ENCODE measurements around the gene DNAJC13.

The DNAJC13 gene

GRCh38 chr3:132530624-132531023, 113.3 kb downstream of the DNAJC13 start:
- Histone ChIP-seq H3K9me3 (ENCODE audit: low read length) (no peaks in the 10 kb centered on the region), H3K79me2 (ENCODE audit: insufficient read depth, low read length) (no peaks in the 10 kb centered on the region), H2AFZ (ENCODE audit: low read length) (no peak overlapping the region), H3K27ac (ENCODE audit: low read depth, low read length, poor library complexity, severe bottlenecking) (no peak overlapping the region), H3K27me3 (ENCODE audit: insufficient read depth, low read length) (no peaks in the 10 kb centered on the region), H3K4me2 (ENCODE audit: low read length) (no peak overlapping the region), H3F3A (ENCODE audit: insufficient read depth, low read length) (no peaks in the 10 kb centered on the region), H4K20me1 (ENCODE audit: insufficient read depth, low read length) (no peaks in the 10 kb centered on the region), H3K4me3 (ENCODE audit: low read depth, low read length, poor library complexity, severe bottlenecking) (no peak overlapping the region), H3K9ac (ENCODE audit: low read length) (no peak overlapping the region), H3K9me2 (ENCODE audit: low read depth, low read length) (no peaks in the 10 kb centered on the region), H3K36me3 (ENCODE audit: insufficient read depth, low read length) (peaks cover 58% of the 10 kb centered on the region), H3K4me1 (ENCODE audit: insufficient read depth, low read length, severe bottlenecking) (no peaks in the 10 kb centered on the region)
- TF ChIP-seq, protein P1, sequence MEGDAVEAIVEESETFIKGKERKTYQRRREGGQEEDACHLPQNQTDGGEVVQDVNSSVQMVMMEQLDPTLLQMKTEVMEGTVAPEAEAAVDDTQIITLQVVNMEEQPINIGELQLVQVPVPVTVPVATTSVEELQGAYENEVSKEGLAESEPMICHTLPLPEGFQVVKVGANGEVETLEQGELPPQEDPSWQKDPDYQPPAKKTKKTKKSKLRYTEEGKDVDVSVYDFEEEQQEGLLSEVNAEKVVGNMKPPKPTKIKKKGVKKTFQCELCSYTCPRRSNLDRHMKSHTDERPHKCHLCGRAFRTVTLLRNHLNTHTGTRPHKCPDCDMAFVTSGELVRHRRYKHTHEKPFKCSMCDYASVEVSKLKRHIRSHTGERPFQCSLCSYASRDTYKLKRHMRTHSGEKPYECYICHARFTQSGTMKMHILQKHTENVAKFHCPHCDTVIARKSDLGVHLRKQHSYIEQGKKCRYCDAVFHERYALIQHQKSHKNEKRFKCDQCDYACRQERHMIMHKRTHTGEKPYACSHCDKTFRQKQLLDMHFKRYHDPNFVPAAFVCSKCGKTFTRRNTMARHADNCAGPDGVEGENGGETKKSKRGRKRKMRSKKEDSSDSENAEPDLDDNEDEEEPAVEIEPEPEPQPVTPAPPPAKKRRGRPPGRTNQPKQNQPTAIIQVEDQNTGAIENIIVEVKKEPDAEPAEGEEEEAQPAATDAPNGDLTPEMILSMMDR (IDR thresholded peaks at IDR 0.05; ENCODE audit: low read length) = no peak
- TF ChIP-seq EZH2 (IDR thresholded peaks at IDR 0.05; ENCODE audit: borderline replicate concordance, low read length) = no peak

- no peak overlapping the region for H3K4me3 ChIP-seq (ENCODE audit: low read depth, low read length, poor library complexity, severe bottlenecking)
- H2AFZ ChIP-seq (ENCODE audit: low read length) = no peak overlapping the region
- H4K20me1 ChIP-seq (ENCODE audit: insufficient read depth, low read length) = no peaks in the 10 kb centered on the region
- H3K27me3 ChIP-seq (ENCODE audit: insufficient read depth, low read length) = no peaks in the 10 kb centered on the region
- no peak overlapping the region for H3K27ac ChIP-seq (ENCODE audit: low read depth, low read length, poor library complexity, severe bottlenecking)
- H3K9me2 ChIP-seq (ENCODE audit: low read depth, low read length) = no peaks in the 10 kb centered on the region
- H3K4me2 ChIP-seq (ENCODE audit: low read length) = no peak overlapping the region
- TF ChIP-seq EZH2 (IDR thresholded peaks at IDR 0.05; ENCODE audit: borderline replicate concordance, low read length) = no peak
- TF ChIP-seq, protein P1 (IDR thresholded peaks at IDR 0.05; ENCODE audit: low read length) = peak; percentile 84
- no peaks in the 10 kb centered on the region for H3F3A ChIP-seq (ENCODE audit: insufficient read depth, low read length)
- H3K9ac ChIP-seq (ENCODE audit: low read length) = no peak overlapping the region
- H3K9me3 ChIP-seq (ENCODE audit: low read length) = no peaks in the 10 kb centered on the region
- no peaks in the 10 kb centered on the region for H3K4me1 ChIP-seq (ENCODE audit: insufficient read depth, low read length, severe bottlenecking)
- no peaks in the 10 kb centered on the region for H3K79me2 ChIP-seq (ENCODE audit: insufficient read depth, low read length)
- H3K36me3 ChIP-seq (ENCODE audit: insufficient read depth, low read length) = peaks cover 42% of the 10 kb centered on the region
Observed at GRCh38 chr3:132535575-132536441, 118.5 kb downstream of the DNAJC13 start.

GRCh38 chr3:132536442-132537153, 119.3 kb downstream of the DNAJC13 start:
- no peak overlapping the region for H3K9ac ChIP-seq (ENCODE audit: low read length)

More at GRCh38 chr3:132536442-132537153, 119.3 kb downstream of the DNAJC13 start:
- Histone ChIP-seq H3F3A (ENCODE audit: insufficient read depth, low read length) (no peaks in the 10 kb centered on the region), H3K36me3 (ENCODE audit: insufficient read depth, low read length) (peaks cover 37% of the 10 kb centered on the region; the same call in 1 of the 2 replicates), H3K27me3 (ENCODE audit: insufficient read depth, low read length) (no peaks in the 10 kb centered on the region), H2AFZ (ENCODE audit: low read length) (no peak overlapping the region), H3K79me2 (ENCODE audit: insufficient read depth, low read length) (no peaks in the 10 kb centered on the region), H3K9me2 (ENCODE audit: low read depth, low read length) (no peaks in the 10 kb centered on the region), H3K27ac (ENCODE audit: low read depth, low read length, poor library complexity, severe bottlenecking) (no peak overlapping the region), H3K4me1 (ENCODE audit: insufficient read depth, low read length, severe bottlenecking) (no peaks in the 10 kb centered on the region), H3K9me3 (ENCODE audit: low read length) (no peaks in the 10 kb centered on the region), H3K4me2 (ENCODE audit: low read length) (no peak overlapping the region), H3K4me3 (ENCODE audit: low read depth, low read length, poor library complexity, severe bottlenecking) (no peak overlapping the region), H4K20me1 (ENCODE audit: insufficient read depth, low read length) (no peaks in the 10 kb centered on the region)
- no peak for TF ChIP-seq EZH2 (IDR thresholded peaks at IDR 0.05; ENCODE audit: borderline replicate concordance, low read length)
- TF ChIP-seq, protein P1 (IDR thresholded peaks at IDR 0.05; ENCODE audit: low read length) = no peak
